Measurements from ENCODE around the gene CCT3.

DNA sequence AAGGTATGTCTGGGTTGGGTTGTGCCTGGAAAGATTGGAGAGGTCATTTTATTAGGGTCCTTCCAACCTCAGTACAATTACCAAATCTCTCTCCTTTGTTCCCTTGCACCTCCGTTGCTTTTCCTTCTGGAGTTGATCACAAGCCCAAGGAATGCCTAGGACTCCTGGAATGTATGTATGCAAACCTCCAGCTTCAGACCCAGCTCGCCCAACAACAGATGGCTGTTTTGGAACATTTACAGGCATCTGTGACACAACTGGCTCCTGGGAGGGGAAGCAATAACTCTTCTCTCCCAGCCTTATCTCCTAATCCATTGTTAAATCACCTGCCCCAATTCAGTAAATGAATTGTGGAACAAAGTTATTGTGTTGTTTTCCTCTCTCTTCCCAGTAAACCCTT is 8.5 kb upstream of the CCT3 start:
- TF ChIP-seq, protein P1, sequence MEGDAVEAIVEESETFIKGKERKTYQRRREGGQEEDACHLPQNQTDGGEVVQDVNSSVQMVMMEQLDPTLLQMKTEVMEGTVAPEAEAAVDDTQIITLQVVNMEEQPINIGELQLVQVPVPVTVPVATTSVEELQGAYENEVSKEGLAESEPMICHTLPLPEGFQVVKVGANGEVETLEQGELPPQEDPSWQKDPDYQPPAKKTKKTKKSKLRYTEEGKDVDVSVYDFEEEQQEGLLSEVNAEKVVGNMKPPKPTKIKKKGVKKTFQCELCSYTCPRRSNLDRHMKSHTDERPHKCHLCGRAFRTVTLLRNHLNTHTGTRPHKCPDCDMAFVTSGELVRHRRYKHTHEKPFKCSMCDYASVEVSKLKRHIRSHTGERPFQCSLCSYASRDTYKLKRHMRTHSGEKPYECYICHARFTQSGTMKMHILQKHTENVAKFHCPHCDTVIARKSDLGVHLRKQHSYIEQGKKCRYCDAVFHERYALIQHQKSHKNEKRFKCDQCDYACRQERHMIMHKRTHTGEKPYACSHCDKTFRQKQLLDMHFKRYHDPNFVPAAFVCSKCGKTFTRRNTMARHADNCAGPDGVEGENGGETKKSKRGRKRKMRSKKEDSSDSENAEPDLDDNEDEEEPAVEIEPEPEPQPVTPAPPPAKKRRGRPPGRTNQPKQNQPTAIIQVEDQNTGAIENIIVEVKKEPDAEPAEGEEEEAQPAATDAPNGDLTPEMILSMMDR (conservative IDR thresholded peaks at IDR 0.05; ENCODE audit: low read length), result no peak
- no peak for TF ChIP-seq EZH2phosphoT487 (IDR thresholded peaks at IDR 0.05; ENCODE audit: borderline replicate concordance, low read depth, low read length)
